Measurements from ENCODE around the gene GTPBP3. TPM values are rescaled to one million over a fixed set of nuclear protein-coding genes. Genes with fewer than 3 reads are reported as not detected.

The GTPBP3 gene
- total RNA-seq, 1 donor from 2014 or later: 14.3 TPM

- no peak for ATAC-seq
- DNase-seq (ENCODE audit: low spot score): no peak
These were observed 10.2 kb upstream of the GTPBP3 start for GRCh38 chr19:17327068-17327653.

GRCh38 chr19:17327654-17328516 is 9.5 kb upstream of the GTPBP3 start:
- DNase-seq (ENCODE audit: low spot score): no peak
- peak; percentile 68 for ATAC-seq

- ATAC-seq: no peak
- no peak for DNase-seq (ENCODE audit: low spot score)
These were observed 8.6 kb upstream of the GTPBP3 start for GRCh38 chr19:17328517-17329365.

- no peak for DNase-seq (ENCODE audit: low spot score)
- no peak for ATAC-seq
These were observed 7.7 kb upstream of the GTPBP3 start for GRCh38 chr19:17329366-17330261.

GRCh38 chr19:17330262-17331044 is 6.9 kb upstream of the GTPBP3 start:
- DNase-seq (ENCODE audit: low spot score) (no peak), ATAC-seq (no peak)

GRCh38 chr19:17331045-17331558 is 6.3 kb upstream of the GTPBP3 start:
- no peak for ATAC-seq

GRCh38 chr19:17332360-17332676 is 5.0 kb upstream of the GTPBP3 start:
- DNase-seq (ENCODE audit: low spot score): no peak
- ATAC-seq: no peak

More at GRCh38 chr19:17331045-17331558, 6.3 kb upstream of the GTPBP3 start:
- no peak for DNase-seq (ENCODE audit: low spot score)

- DNase-seq (ENCODE audit: low spot score): no peak
- no peak for ATAC-seq
These were observed 4.4 kb upstream of the GTPBP3 start for GRCh38 chr19:17332677-17333581.

- ATAC-seq (no peak), DNase-seq (ENCODE audit: low spot score) (no peak)
These were observed 3.5 kb upstream of the GTPBP3 start for GRCh38 chr19:17333611-17334413.

GRCh38 chr19:17334414-17335409 is 2.6 kb upstream of the GTPBP3 start, which contains the start of gene ANO8:
TSS of gene ANO8 (minus strand) at chr19:17334855. CDS start at chr19:17334670, 185 bp downstream.
- peak; percentile 79 for ATAC-seq
- peak; percentile 96 for DNase-seq (ENCODE audit: low spot score)

GRCh38 chr19:17335575-17335974 is 1.8 kb upstream of the GTPBP3 start:
- DNase-seq (ENCODE audit: low spot score) (no peak), ATAC-seq (no peak)

- ATAC-seq (no peak), DNase-seq (ENCODE audit: low spot score) (no peak)
These were observed 501 bp downstream of the GTPBP3 start for GRCh38 chr19:17337675-17338432.

- no peak for ATAC-seq
- no peak for DNase-seq (ENCODE audit: low spot score)
These were observed 1.2 kb downstream of the GTPBP3 start for GRCh38 chr19:17338433-17339078.

GRCh38 chr19:17339088-17339741 is 1.9 kb downstream of the GTPBP3 start:
- ATAC-seq: no peak
- DNase-seq (ENCODE audit: low spot score): no peak

Measured in left lobe of liver (tissue), 2 donors.